ENCODE results near the gene PIK3AP1.

DNA sequence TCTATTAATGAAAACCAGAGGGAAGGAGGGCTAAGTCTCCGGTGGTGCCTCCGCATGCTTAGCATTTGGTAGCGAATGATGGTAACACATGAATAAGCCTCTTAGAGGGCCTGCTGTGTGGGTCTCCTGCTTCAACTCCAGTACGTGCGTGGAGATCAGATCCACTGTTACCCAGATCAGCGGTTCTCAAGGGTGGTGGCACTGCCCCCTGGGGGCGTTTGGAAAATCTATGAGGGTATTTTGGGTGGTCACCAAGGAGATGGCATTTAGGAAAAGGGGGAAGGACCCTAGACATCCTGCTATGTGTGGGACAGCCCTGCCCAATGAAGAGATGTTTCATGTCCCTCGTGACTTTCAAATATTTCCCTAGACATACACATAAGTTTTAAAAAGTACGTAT, 76.4 kb downstream of the PIK3AP1 start:
- TF ChIP-seq POLR2A (IDR thresholded peaks at IDR 0.05; ENCODE audit: control extremely low read depth in 1 of 2, low read depth in 2 of 2, low read length in 2 of 2) (no peak), EGR1 (IDR thresholded peaks at IDR 0.05; ENCODE audit: borderline replicate concordance, low read depth, low read length) (no peak), MAX (IDR thresholded peaks at IDR 0.05) (no peak), JUND (IDR thresholded peaks at IDR 0.05; ENCODE audit: low read length) (no peak), SP1 (IDR thresholded peaks at IDR 0.05; ENCODE audit: low read depth, low read length) (no peak), SRF (IDR thresholded peaks at IDR 0.05; ENCODE audit: low read depth, low read length) (no peak), SAP30 (IDR thresholded peaks at IDR 0.05; ENCODE audit: insufficient read depth, insufficient replicate concordance, low read length) (no peak), RFX5 (IDR thresholded peaks at IDR 0.05; ENCODE audit: borderline replicate concordance, low read depth, low read length) (no peak), JUN (IDR thresholded peaks at IDR 0.05; ENCODE audit: low read depth, low read length) (no peak)
- TF ChIP-seq, protein P1, sequence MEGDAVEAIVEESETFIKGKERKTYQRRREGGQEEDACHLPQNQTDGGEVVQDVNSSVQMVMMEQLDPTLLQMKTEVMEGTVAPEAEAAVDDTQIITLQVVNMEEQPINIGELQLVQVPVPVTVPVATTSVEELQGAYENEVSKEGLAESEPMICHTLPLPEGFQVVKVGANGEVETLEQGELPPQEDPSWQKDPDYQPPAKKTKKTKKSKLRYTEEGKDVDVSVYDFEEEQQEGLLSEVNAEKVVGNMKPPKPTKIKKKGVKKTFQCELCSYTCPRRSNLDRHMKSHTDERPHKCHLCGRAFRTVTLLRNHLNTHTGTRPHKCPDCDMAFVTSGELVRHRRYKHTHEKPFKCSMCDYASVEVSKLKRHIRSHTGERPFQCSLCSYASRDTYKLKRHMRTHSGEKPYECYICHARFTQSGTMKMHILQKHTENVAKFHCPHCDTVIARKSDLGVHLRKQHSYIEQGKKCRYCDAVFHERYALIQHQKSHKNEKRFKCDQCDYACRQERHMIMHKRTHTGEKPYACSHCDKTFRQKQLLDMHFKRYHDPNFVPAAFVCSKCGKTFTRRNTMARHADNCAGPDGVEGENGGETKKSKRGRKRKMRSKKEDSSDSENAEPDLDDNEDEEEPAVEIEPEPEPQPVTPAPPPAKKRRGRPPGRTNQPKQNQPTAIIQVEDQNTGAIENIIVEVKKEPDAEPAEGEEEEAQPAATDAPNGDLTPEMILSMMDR (IDR thresholded peaks at IDR 0.05; ENCODE audit: control extremely low read depth in 1 of 3, insufficient read depth in 1 of 3, low read depth in 1 of 3, low read length in 3 of 3): peak in 2 of 3 experiments; percentile 1 to 12; a peak in 2 of 4 replicates

All from H1 (cell line).